Spleen (tissue), 11 donors: ENCODE data around the gene TMEM45A. TPM values are rescaled to one million over a fixed set of nuclear protein-coding genes. Genes with fewer than 3 reads are reported as not detected.

Experiments
- DNase-seq: peaks from one replicate; pipeline ENCODE4 v3.0.0-alpha.2; 2020
- H3K27ac ChIP-seq, 8 donors: fragments of 200-600 bp; sonication (generic) in 7 of 8; 1 replicate in 4 of 8; 2 replicates in 4 of 8; pipeline versions ENCODE4 v1.5.0 to v1.8.0; 2016 to 2021; ENCODE audit warnings: inconsistent platforms in 4 of 8, mild to moderate bottlenecking in 4 of 8, moderate library complexity in 1 of 8
- H3K27me3 ChIP-seq, 7 donors: fragments of 200-600 bp; sonication (generic) in 6 of 7; replicated peaks in 1 of 7; 1 replicate in 4 of 7; 2 replicates in 3 of 7; pipeline versions ENCODE4 v1.5.0 to v1.8.0; 2016 to 2021; ENCODE audit warnings: inconsistent platforms in 3 of 7, mild to moderate bottlenecking in 1 of 7
- H3K36me3 ChIP-seq, 6 donors: fragments of 200-600 bp; sonication (generic) in 5 of 6; 1 replicate in 4 of 6; 2 replicates in 2 of 6; pipeline versions ENCODE4 v1.5.0 to v1.8.0; 2016 to 2021; ENCODE audit warnings: inconsistent platforms in 2 of 6
- H3K4me1 ChIP-seq, 6 donors: fragments of 200-600 bp; sonication (generic) in 5 of 6; 1 replicate in 3 of 6; 2 replicates in 3 of 6; pipeline versions ENCODE4 v1.5.0 to v1.8.0; 2016 to 2021; ENCODE audit warnings: inconsistent platforms in 3 of 6
- H3K4me3 ChIP-seq, 8 donors: fragments of 200-600 bp; sonication (generic) in 7 of 8; 1 replicate in 4 of 8; 2 replicates in 4 of 8; pipeline versions ENCODE4 v1.5.0 to v1.8.0; 2016 to 2021; ENCODE audit warnings: inconsistent platforms in 4 of 8, mild to moderate bottlenecking in 4 of 8, moderate library complexity in 2 of 8
- H3K9me3 ChIP-seq, 8 donors: fragments of 200-600 bp; sonication (generic) in 7 of 8; 1 replicate in 4 of 8; 2 replicates in 4 of 8; pipeline versions ENCODE4 v1.5.0 to v1.8.0; 2016 to 2021; ENCODE audit warnings: inconsistent platforms in 4 of 8
- CTCF ChIP-seq, 11 experiments: fragments of 200-600 bp in 7 of 11; fragments of 450-650 bp in 4 of 11; sonication (generic) in 4 of 11; IDR thresholded peaks in 8 of 11; conservative IDR thresholded peaks in 3 of 11; 1 replicate in 7 of 11; 2 replicates in 4 of 11; pipeline versions ENCODE4 v1.4.0 to v1.8.0; 2016 to 2021; ENCODE audit warnings: antibody characterized with exemption in 11 of 11, inconsistent platforms in 4 of 11, mild to moderate bottlenecking in 1 of 11
- POLR2A ChIP-seq, 3 donors: fragments of 450-650 bp; IDR thresholded peaks; one replicate each; pipeline ENCODE4 v1.5.1; 2017; ENCODE audit warnings: antibody characterized with exemption in 3 of 3, mild to moderate bottlenecking in 1 of 3
- POLR2AphosphoS5 ChIP-seq, 3 donors: sonication (generic); formaldehyde crosslinking; IDR thresholded peaks; one replicate each; pipeline ENCODE4 v1.5.1; 2017; ENCODE audit warnings: antibody characterized with exemption in 3 of 3
- WGBS, 5 donors: extraction: QIAGEN DNeasy Blood & Tissue Kit in 3 of 5; methylation state at CpG; one replicate each; pipeline versions ENCODE4 v1.1.5 to v1.1.7; 2013 to 2018; 5-methylcytosine and 5-hydroxymethylcytosine counted together
- intact Hi-C: fragments of 100-400 bp; cut with DNase I; formaldehyde crosslinking; loops from one replicate; pipeline ENCODE4 v1.15.0; 2023; ENCODE audit warnings: low total_unique reads
- polyA plus RNA-seq, 3 donors: library from polyadenylated mRNA; stranded (reverse); fragments of 200-250 nt; gene quantifications; one replicate each; pipeline ENCODE4 v1.2.1, GENCODE V29; 2013
- total RNA-seq, 7 donors: library from RNA; depleted of rRNA in 3 of 7; stranded (reverse); fragments of >200 nt in 3 of 7; fragmentation: NEBNext Ultra II Directional in 4 of 7; extraction: Animal tissue kit (Norgen Biotek cat#: 25700) in 4 of 7; gene quantifications; one replicate each; pipeline versions ENCODE4 v1.1.0 to v1.2.1, GENCODE V29; 2016 to 2021
- donor health status: healthy with polysubstance abuse.
- donor health status: DM: no; HTN: no; CAD: no; lungs with moderate emphysema.
- donor health status: DM: no; HTN: no; CAD: no.
- donor health status: Bipolar disorder and iron deficiency.
- donor health status: healthy.
- donor health status: DM: no; HTN: no; CAD: no.
- donor health status: DM: yes; HTN: yes; CAD: no.

TMEM45A gene
- total and polyA plus RNA-seq, 10 donors, result 1.2 to 13.4 (median 5.5) TPM

- TF ChIP-seq POLR2A (IDR thresholded peaks at IDR 0.05) (no peak), CTCF (IDR thresholded peaks at IDR 0.05 in 8 of 11, conservative IDR thresholded peaks at IDR 0.05 in 3 of 11) (no peak), POLR2AphosphoS5 (IDR thresholded peaks at IDR 0.05) (no peak)
- H3K36me3 ChIP-seq, result no peaks in the 10 kb centered on the region
- intact Hi-C loops, result no loop called here
- DNase-seq, result no peak
- H3K9me3 ChIP-seq, result no peaks in the 10 kb centered on the region
- H3K4me1 ChIP-seq, result no peaks in the 10 kb centered on the region
- peaks cover 0 to 4% (median 0%) of the 10 kb centered on the region in 7 donors for H3K27me3 ChIP-seq
- no peak overlapping the region for H3K27ac ChIP-seq
- 89 to 94% (median 92%) methylated on average over 1 of the region's 1 CpG for WGBS, 5 donors
- no peak overlapping the region for H3K4me3 ChIP-seq
Observed at GRCh38 chr3:100483529-100483928, 8.9 kb upstream of the TMEM45A start.

- Histone ChIP-seq H3K27ac (no peak overlapping the region), H3K4me1 (peaks cover 0 to 5% (median 3%) of the 10 kb centered on the region in 6 donors), H3K27me3 (peaks cover 0 to 4% (median 0%) of the 10 kb centered on the region in 7 donors), H3K36me3 (no peaks in the 10 kb centered on the region), H3K4me3 (no peak overlapping the region), H3K9me3 (no peaks in the 10 kb centered on the region)
- no peak for DNase-seq
- intact Hi-C loops, result no loop called here
- WGBS, 5 donors, result 77 to 87% (median 81%) methylated on average over 2 of the region's 2 CpGs
- no peak for TF ChIP-seq POLR2AphosphoS5 (IDR thresholded peaks at IDR 0.05)
- TF ChIP-seq CTCF (IDR thresholded peaks at IDR 0.05 in 8 of 11, conservative IDR thresholded peaks at IDR 0.05 in 3 of 11), result no peak
- TF ChIP-seq POLR2A (IDR thresholded peaks at IDR 0.05), result no peak
Observed at GRCh38 chr3:100486808-100487207, 5.6 kb upstream of the TMEM45A start.

GRCh38 chr3:100489118-100489517, 3.3 kb upstream of the TMEM45A start:
- Histone ChIP-seq H3K4me3 (no peak overlapping the region), H3K27me3 (peaks cover 0 to 4% (median 0%) of the 10 kb centered on the region in 7 donors), H3K27ac (no peak overlapping the region), H3K4me1 (peaks cover 0 to 24% (median 18%) of the 10 kb centered on the region in 6 donors), H3K36me3 (no peaks in the 10 kb centered on the region), H3K9me3 (no peaks in the 10 kb centered on the region)
- no peak for DNase-seq
- intact Hi-C loops, result no loop called here
- 79 to 94% (median 88%) methylated on average over 1 of the region's 1 CpG for WGBS, 5 donors
- TF ChIP-seq POLR2A (IDR thresholded peaks at IDR 0.05) (no peak), CTCF (IDR thresholded peaks at IDR 0.05 in 8 of 11, conservative IDR thresholded peaks at IDR 0.05 in 3 of 11) (no peak), POLR2AphosphoS5 (IDR thresholded peaks at IDR 0.05) (no peak)

- no peak for TF ChIP-seq POLR2AphosphoS5 (IDR thresholded peaks at IDR 0.05)
- no peak for TF ChIP-seq POLR2A (IDR thresholded peaks at IDR 0.05)
- TF ChIP-seq CTCF (IDR thresholded peaks at IDR 0.05 in 8 of 11, conservative IDR thresholded peaks at IDR 0.05 in 3 of 11), result no peak
- Histone ChIP-seq H3K36me3 (no peaks in the 10 kb centered on the region), H3K4me1 (peaks cover 0 to 31% (median 18%) of the 10 kb centered on the region in 6 donors), H3K9me3 (no peaks in the 10 kb centered on the region), H3K27ac (no peak overlapping the region), H3K27me3 (peaks cover 0 to 3% (median 0%) of the 10 kb centered on the region in 7 donors), H3K4me3 (no peak overlapping the region)
- intact Hi-C loops, result loop anchor here (10.0 kb wide), 1 partner anchor 92 kb away; the partner anchor contains the start of genes LNP1 and TOMM70
- no peak for DNase-seq
Observed at GRCh38 chr3:100496711-100497261, 4.4 kb downstream of the TMEM45A start.
